RWPE2 (cell line): ENCODE data around the gene KIF25.

Experiments
- ATAC-seq: fragments of 200-7000 bp; cut with Tn5 transposase; 3 replicates; pipeline ENCODE4 v1.9.1; 2021; ENCODE audit warnings: low read depth
- DNase-seq: peaks from one replicate; pipeline ENCODE4 v3.0.0-alpha.2; 2020; ENCODE audit warnings: low spot score
- H3K27ac ChIP-seq: fragments of 450-650 bp; 2 replicates; pipeline ENCODE4 v1.5.1; 2017; ENCODE audit warnings: mild to moderate bottlenecking; ENCODE audit not compliant: poor library complexity, severe bottlenecking
- H3K27me3 ChIP-seq: fragments of 250-450 bp; sonication (Bioruptor Pico); 2 replicates; pipeline ENCODE4 v1.5.1; 2021; ENCODE audit warnings: mild to moderate bottlenecking, moderate library complexity; ENCODE audit not compliant: insufficient read depth, poor library complexity, severe bottlenecking
- H3K36me3 ChIP-seq: fragments of 250-450 bp; sonication (Bioruptor Pico); 2 replicates; pipeline ENCODE4 v1.5.1; 2020; ENCODE audit warnings: low read depth, mild to moderate bottlenecking, moderate library complexity
- H3K4me1 ChIP-seq: fragments of 250-450 bp; sonication (Bioruptor Pico); 2 replicates; pipeline ENCODE4 v1.5.1; 2021; ENCODE audit warnings: mild to moderate bottlenecking, moderate library complexity; ENCODE audit not compliant: insufficient read depth, poor library complexity, severe bottlenecking
- H3K4me3 ChIP-seq: fragments of 250-450 bp; sonication (Bioruptor Pico); 2 replicates; pipeline ENCODE4 v1.5.1; 2021; ENCODE audit warnings: mild to moderate bottlenecking, moderate library complexity; ENCODE audit not compliant: severe bottlenecking
- H3K9me3 ChIP-seq: fragments of 250-450 bp; sonication (Bioruptor Pico); 2 replicates; pipeline ENCODE4 v1.5.1; 2021; ENCODE audit warnings: mild to moderate bottlenecking, moderate library complexity; ENCODE audit not compliant: severe bottlenecking
- CTCF ChIP-seq: fragments of 450-650 bp; IDR thresholded peaks from one replicate; pipeline ENCODE4 v1.5.1; 2017; ENCODE audit warnings: mild to moderate bottlenecking, moderate library complexity; ENCODE audit not compliant: poor library complexity, severe bottlenecking

The KIF25 gene

GRCh38 chr6:168090706-168091105 is 93.2 kb downstream of the KIF25 start:
- Histone ChIP-seq H3K36me3 (no peaks in the 10 kb centered on the region), H3K27ac (no peak overlapping the region), H3K4me1 (no peaks in the 10 kb centered on the region), H3K4me3 (no peak overlapping the region), H3K9me3 (no peaks in the 10 kb centered on the region), H3K27me3 (no peaks in the 10 kb centered on the region)
- ATAC-seq, result no peak
- TF ChIP-seq CTCF, result no peak
- DNase-seq, result no peak

GRCh38 chr6:168091381-168092264 is 94.2 kb downstream of the KIF25 start:
- Histone ChIP-seq H3K27ac (no peak overlapping the region), H3K4me1 (no peaks in the 10 kb centered on the region), H3K4me3 (no peak overlapping the region), H3K9me3 (no peaks in the 10 kb centered on the region), H3K27me3 (no peaks in the 10 kb centered on the region), H3K36me3 (no peaks in the 10 kb centered on the region)
- DNase-seq (no peak), ATAC-seq (no peak)
- no peak for TF ChIP-seq CTCF

GRCh38 chr6:168092541-168092940 is 95.1 kb downstream of the KIF25 start:
- ATAC-seq, result no peak
- DNase-seq, result no peak
- no peak for TF ChIP-seq CTCF
- no peaks in the 10 kb centered on the region for H3K9me3 ChIP-seq
- H3K27ac ChIP-seq, result no peak overlapping the region
- no peaks in the 10 kb centered on the region for H3K36me3 ChIP-seq
- no peak overlapping the region for H3K4me3 ChIP-seq
- no peaks in the 10 kb centered on the region for H3K4me1 ChIP-seq
- H3K27me3 ChIP-seq, result no peaks in the 10 kb centered on the region

GRCh38 chr6:168093071-168093505 is 95.6 kb downstream of the KIF25 start:
- no peak overlapping the region for H3K27ac ChIP-seq
- no peak for TF ChIP-seq CTCF
- H3K4me1 ChIP-seq, result no peaks in the 10 kb centered on the region
- H3K27me3 ChIP-seq, result no peaks in the 10 kb centered on the region
- no peaks in the 10 kb centered on the region for H3K36me3 ChIP-seq
- H3K4me3 ChIP-seq, result no peak overlapping the region
- H3K9me3 ChIP-seq, result no peaks in the 10 kb centered on the region
- DNase-seq (no peak), ATAC-seq (no peak)

- no peak for ATAC-seq
- Histone ChIP-seq H3K4me3 (no peak overlapping the region), H3K4me1 (no peaks in the 10 kb centered on the region), H3K27me3 (no peaks in the 10 kb centered on the region), H3K36me3 (no peaks in the 10 kb centered on the region), H3K27ac (no peak overlapping the region), H3K9me3 (no peaks in the 10 kb centered on the region)
- no peak for DNase-seq
- TF ChIP-seq CTCF, result no peak
Measured at GRCh38 chr6:168093634-168094033, 96.2 kb downstream of the KIF25 start.
